PC-3 (cell line): ENCODE data around the gene SHROOM3.

Source experiments
- EZH2 ChIP-seq: fragments of 300-600 bp; sonication (generic); IDR thresholded peaks from one replicate; pipeline ENCODE4 v1.6.1; 2017; ENCODE audit warnings: antibody characterized with exemption, mild to moderate bottlenecking, low read length; ENCODE audit not compliant: unreplicated experiment
- EZH2phosphoT487 ChIP-seq: fragments of 300-600 bp; sonication (generic); IDR thresholded peaks from 2 replicates; pipeline ENCODE4 v1.6.1; 2018; ENCODE audit warnings: mild to moderate bottlenecking, antibody characterized with exemption, low read length, borderline replicate concordance
- TF ChIP-seq, protein P1 (sequence below): fragments of 300-600 bp; sonication (generic); conservative IDR thresholded peaks from 2 replicates; pipeline ENCODE4 v1.5.1; 2017; ENCODE audit warnings: antibody characterized with exemption, low read depth, mild to moderate bottlenecking, low read length

GRCh38 chr4:76634220-76634619 lies 199.2 kb downstream of the SHROOM3 start:
- TF ChIP-seq EZH2: no peak
- TF ChIP-seq, protein P1, sequence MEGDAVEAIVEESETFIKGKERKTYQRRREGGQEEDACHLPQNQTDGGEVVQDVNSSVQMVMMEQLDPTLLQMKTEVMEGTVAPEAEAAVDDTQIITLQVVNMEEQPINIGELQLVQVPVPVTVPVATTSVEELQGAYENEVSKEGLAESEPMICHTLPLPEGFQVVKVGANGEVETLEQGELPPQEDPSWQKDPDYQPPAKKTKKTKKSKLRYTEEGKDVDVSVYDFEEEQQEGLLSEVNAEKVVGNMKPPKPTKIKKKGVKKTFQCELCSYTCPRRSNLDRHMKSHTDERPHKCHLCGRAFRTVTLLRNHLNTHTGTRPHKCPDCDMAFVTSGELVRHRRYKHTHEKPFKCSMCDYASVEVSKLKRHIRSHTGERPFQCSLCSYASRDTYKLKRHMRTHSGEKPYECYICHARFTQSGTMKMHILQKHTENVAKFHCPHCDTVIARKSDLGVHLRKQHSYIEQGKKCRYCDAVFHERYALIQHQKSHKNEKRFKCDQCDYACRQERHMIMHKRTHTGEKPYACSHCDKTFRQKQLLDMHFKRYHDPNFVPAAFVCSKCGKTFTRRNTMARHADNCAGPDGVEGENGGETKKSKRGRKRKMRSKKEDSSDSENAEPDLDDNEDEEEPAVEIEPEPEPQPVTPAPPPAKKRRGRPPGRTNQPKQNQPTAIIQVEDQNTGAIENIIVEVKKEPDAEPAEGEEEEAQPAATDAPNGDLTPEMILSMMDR: no peak
- no peak for TF ChIP-seq EZH2phosphoT487
